A673 (cell line): Measurements from ENCODE around the gene OR51L1. TPM values are rescaled to one million over a fixed set of nuclear protein-coding genes. Genes with fewer than 3 reads are reported as not detected.

ENCODE experiments used
- BruUV-seq: library from RNA; stranded (reverse); fragments of 400-500 nt; replicated peaks from 2 replicates; lab custom pipeline; 2021; lab: Mats Ljungman, UMichigan
- CTCF ChIA-PET: fragments of 300-600 bp; sonication (Branson Sonifier 250); formaldehyde crosslinking; loops from one replicate; lab custom pipeline; 2022; ENCODE audit warnings: antibody characterized with exemption; lab: Charles Lee
- POLR2A ChIA-PET: fragments of 300-600 bp; sonication (Branson Sonifier 250); formaldehyde crosslinking; loops from one replicate; lab custom pipeline; 2022; ENCODE audit warnings: antibody characterized with exemption; ENCODE audit not compliant: low non-redundant PET; lab: Charles Lee
- DNase-seq: peaks from one replicate; pipeline ENCODE4 v3.0.0-alpha.2; 2015; ENCODE audit warnings: low spot score
- H3K27ac ChIP-seq: fragments of 200-600 bp; sonication (generic); 2 replicates; pipeline ENCODE4 v1.5.1; 2016; ENCODE audit warnings: mixed run types, low read depth, mild to moderate bottlenecking, mixed read lengths, antibody characterized with exemption, low read length; ENCODE audit not compliant: poor library complexity, severe bottlenecking
- H3K27me3 ChIP-seq: fragments of 200-600 bp; sonication (generic); replicated peaks from 2 replicates; pipeline ENCODE4 v1.6.1; 2017; ENCODE audit warnings: mixed run types, low read depth, mild to moderate bottlenecking, mixed read lengths, antibody characterized with exemption, low read length; ENCODE audit not compliant: insufficient read depth, poor library complexity
- H3K36me3 ChIP-seq: fragments of 200-600 bp; sonication (generic); 2 replicates; pipeline ENCODE4 v1.6.1; 2016; ENCODE audit warnings: mixed run types, mild to moderate bottlenecking, mixed read lengths, antibody characterized with exemption, low read length; ENCODE audit not compliant: insufficient read depth, poor library complexity, severe bottlenecking
- H3K4me1 ChIP-seq: fragments of 200-600 bp; sonication (generic); 2 replicates; pipeline ENCODE4 v1.6.1; 2017; ENCODE audit warnings: mixed run types, mild to moderate bottlenecking, mixed read lengths, antibody characterized with exemption, low read length; ENCODE audit not compliant: insufficient read depth, poor library complexity, severe bottlenecking
- H3K4me3 ChIP-seq: fragments of 200-600 bp; sonication (generic); 2 replicates; pipeline ENCODE4 v1.5.1; 2016; ENCODE audit warnings: low read depth, mixed run types, mild to moderate bottlenecking, mixed read lengths, low read length; ENCODE audit not compliant: poor library complexity, severe bottlenecking
- H3K9me3 ChIP-seq: fragments of 200-600 bp; sonication (generic); 2 replicates; pipeline ENCODE4 v1.6.1; 2016; ENCODE audit warnings: mixed run types, low read depth, mild to moderate bottlenecking, mixed read lengths, antibody characterized with exemption, low read length; ENCODE audit not compliant: poor library complexity, severe bottlenecking
- EZH2 ChIP-seq: fragments of 200-600 bp; sonication (generic); IDR thresholded peaks from 2 replicates; pipeline ENCODE4 v1.6.1; 2017; ENCODE audit warnings: borderline replicate concordance, low read depth, mild to moderate bottlenecking, mixed read lengths, antibody characterized with exemption, low read length; ENCODE audit not compliant: poor library complexity, severe bottlenecking
- intact Hi-C: fragments of 100-400 bp; cut with micrococcal nuclease; formaldehyde crosslinking; loops from one replicate; pipeline ENCODE4 v1.10.0; 2022; ENCODE audit not compliant: unreplicated experiment
- total RNA-seq: library from RNA; stranded (reverse); gene quantifications from 2 replicates; pipeline ENCODE4 v1.2.3, GENCODE V29; 2021
- TF ChIP-seq, protein P1 (sequence below): fragments of 300-800, 200-600 bp; sonication (generic); conservative IDR thresholded peaks from 2 replicates; pipeline ENCODE4 v1.5.1; 2017; ENCODE audit warnings: low read depth, mild to moderate bottlenecking, antibody characterized with exemption, low read length, moderate library complexity, mixed read lengths

OR51L1 gene
- total RNA-seq, 1 experiment from 2014 or later = not detected

GRCh38 chr11:5046226-5046625, 51.6 kb downstream of the OR51L1 start, which contains the start of gene OR52J3:
TSS of gene OR52J3 (plus strand) at chr11:5046526. CDS start at chr11:5046526, 0 bp downstream.
- TF ChIP-seq, protein P1, sequence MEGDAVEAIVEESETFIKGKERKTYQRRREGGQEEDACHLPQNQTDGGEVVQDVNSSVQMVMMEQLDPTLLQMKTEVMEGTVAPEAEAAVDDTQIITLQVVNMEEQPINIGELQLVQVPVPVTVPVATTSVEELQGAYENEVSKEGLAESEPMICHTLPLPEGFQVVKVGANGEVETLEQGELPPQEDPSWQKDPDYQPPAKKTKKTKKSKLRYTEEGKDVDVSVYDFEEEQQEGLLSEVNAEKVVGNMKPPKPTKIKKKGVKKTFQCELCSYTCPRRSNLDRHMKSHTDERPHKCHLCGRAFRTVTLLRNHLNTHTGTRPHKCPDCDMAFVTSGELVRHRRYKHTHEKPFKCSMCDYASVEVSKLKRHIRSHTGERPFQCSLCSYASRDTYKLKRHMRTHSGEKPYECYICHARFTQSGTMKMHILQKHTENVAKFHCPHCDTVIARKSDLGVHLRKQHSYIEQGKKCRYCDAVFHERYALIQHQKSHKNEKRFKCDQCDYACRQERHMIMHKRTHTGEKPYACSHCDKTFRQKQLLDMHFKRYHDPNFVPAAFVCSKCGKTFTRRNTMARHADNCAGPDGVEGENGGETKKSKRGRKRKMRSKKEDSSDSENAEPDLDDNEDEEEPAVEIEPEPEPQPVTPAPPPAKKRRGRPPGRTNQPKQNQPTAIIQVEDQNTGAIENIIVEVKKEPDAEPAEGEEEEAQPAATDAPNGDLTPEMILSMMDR = no peak
- no peak for TF ChIP-seq EZH2
- Histone ChIP-seq H3K4me1 (no peaks in the 10 kb centered on the region), H3K27me3 (no peaks in the 10 kb centered on the region), H3K4me3 (no peak within 1 kb of the TSS), H3K27ac (no peak within 1 kb of the TSS), H3K36me3 (no peaks in the 10 kb centered on the region), H3K9me3 (no peaks in the 10 kb centered on the region)
- POLR2A ChIA-PET = no interaction called here
- intact Hi-C loops = no loop called here
- DNase-seq = no peak
- no TSS peak for BruUV-seq
- CTCF ChIA-PET = no interaction called here

- ChIA-PET CTCF (no interaction called here), POLR2A (no interaction called here)
- intact Hi-C loops = no loop called here
- no peak overlapping the region for H3K27ac ChIP-seq
- no peak for DNase-seq
- no peaks in the 10 kb centered on the region for H3K36me3 ChIP-seq
- H3K9me3 ChIP-seq = no peaks in the 10 kb centered on the region
- no peaks in the 10 kb centered on the region for H3K4me1 ChIP-seq
- no peak for TF ChIP-seq EZH2
- TF ChIP-seq, protein P1 = no peak
- no peak overlapping the region for H3K4me3 ChIP-seq
- no peaks in the 10 kb centered on the region for H3K27me3 ChIP-seq
- no TSS peak for BruUV-seq
Measured at GRCh38 chr11:5046754-5047330, 52.2 kb downstream of the OR51L1 start.

Other genes starting within 250 kb of the OR51L1 start
- gene OR51F1, start 224.9 kb upstream of the OR51L1 start, total RNA-seq = not detected in 2 replicates
- not detected in 2 replicates for gene OR52R1, start 190.5 kb upstream of the OR51L1 start, total RNA-seq
- gene OR51F2, start 173.5 kb upstream of the OR51L1 start, total RNA-seq = not detected in 2 replicates
- gene OR51S1, start 145.6 kb upstream of the OR51L1 start, total RNA-seq = not detected in 2 replicates
- gene OR51T1, start 113.0 kb upstream of the OR51L1 start, total RNA-seq = not detected in 2 replicates
- gene OR51A7, start 91.1 kb upstream of the OR51L1 start, total RNA-seq = not detected in 2 replicates
- not detected in 2 replicates for gene OR51G2, start 75.5 kb upstream of the OR51L1 start, total RNA-seq
- not detected in 2 replicates for gene OR51G1, start 70.5 kb upstream of the OR51L1 start, total RNA-seq
- not detected in 2 replicates for gene OR51A4, start 47.2 kb upstream of the OR51L1 start, total RNA-seq
- not detected in 2 replicates for gene OR51A2, start 39.1 kb upstream of the OR51L1 start, total RNA-seq
- gene OR52J3, start 51.7 kb downstream of the OR51L1 start, total RNA-seq = not detected in 2 replicates
- not detected in 2 replicates for gene OR52E2, start 64.8 kb downstream of the OR51L1 start, total RNA-seq
- not detected in 2 replicates for gene OR52E1, start 74.7 kb downstream of the OR51L1 start, total RNA-seq
- gene OR52A5, start 143.5 kb downstream of the OR51L1 start, total RNA-seq = not detected in 2 replicates
- gene OR52A1, start 159.9 kb downstream of the OR51L1 start, total RNA-seq = not detected in 2 replicates
- gene OR51V1, start 205.8 kb downstream of the OR51L1 start, total RNA-seq = not detected in 2 replicates
- gene HBB, start 232.2 kb downstream of the OR51L1 start, total RNA-seq = not detected in 2 replicates
- gene HBD, start 239.6 kb downstream of the OR51L1 start, total RNA-seq = not detected in 2 replicates